Left colon (tissue), 2 donors: ENCODE data around the gene SYNJ2BP. TPM values are rescaled to one million over a fixed set of nuclear protein-coding genes. Genes with fewer than 3 reads are reported as not detected.

Experiments used
- ATAC-seq: fragments of 200-7000 bp; cut with Tn5 transposase; one replicate; pipeline ENCODE4 v1.9.1; 2020; ENCODE audit warnings: mild to moderate bottlenecking, moderate library complexity
- DNase-seq, 2 donors: peaks; one replicate each; pipeline ENCODE4 v3.0.0-alpha.2; 2020
- intact Hi-C, 2 donors: fragments of 100-400 bp; cut with DNase I in 1 of 2; cut with micrococcal nuclease in 1 of 2; formaldehyde crosslinking; loops; one replicate each; pipeline versions ENCODE4 v1.11.2 to v1.14.0; 2022; cut with DNase I, micrococcal nuclease
- total RNA-seq, 2 donors: library from RNA; stranded (reverse); fragmentation: NEBNext Ultra II Directional; extraction: Animal tissue kit (Norgen Biotek cat#: 25700); gene quantifications; one replicate each; pipeline ENCODE4 v1.2.1, GENCODE V29; 2021
- donor health status: DM: no; HTN: no; CAD: no.
- donor health status: DM: yes; HTN: yes; CAD: no.

SYNJ2BP gene
- total RNA-seq, 2 donors from 2014 or later: 50.1 to 57.0 TPM

DNA sequence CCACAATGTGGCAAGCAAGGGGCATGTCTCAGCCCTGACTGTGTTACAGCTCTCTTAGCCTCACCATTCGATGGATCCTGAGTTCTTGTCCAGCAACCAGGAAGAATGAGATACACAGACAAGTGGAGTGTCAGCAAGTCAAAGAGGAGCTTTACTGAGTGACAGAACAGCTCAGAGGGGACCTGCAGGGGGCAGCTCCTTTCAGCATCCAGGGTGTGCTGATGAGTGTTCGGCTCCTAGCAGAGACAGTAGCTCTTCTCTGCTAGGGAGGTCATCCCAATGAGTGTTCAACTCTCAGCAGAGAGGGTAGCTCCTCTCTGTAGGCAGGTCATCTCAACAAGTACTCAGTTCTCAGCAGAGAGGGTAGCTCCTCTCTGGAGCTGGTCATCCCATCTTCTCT lies 19.1 kb downstream of the SYNJ2BP start:
- intact Hi-C loops: no loop called here
- ATAC-seq (no peak), DNase-seq (no peak)

DNA sequence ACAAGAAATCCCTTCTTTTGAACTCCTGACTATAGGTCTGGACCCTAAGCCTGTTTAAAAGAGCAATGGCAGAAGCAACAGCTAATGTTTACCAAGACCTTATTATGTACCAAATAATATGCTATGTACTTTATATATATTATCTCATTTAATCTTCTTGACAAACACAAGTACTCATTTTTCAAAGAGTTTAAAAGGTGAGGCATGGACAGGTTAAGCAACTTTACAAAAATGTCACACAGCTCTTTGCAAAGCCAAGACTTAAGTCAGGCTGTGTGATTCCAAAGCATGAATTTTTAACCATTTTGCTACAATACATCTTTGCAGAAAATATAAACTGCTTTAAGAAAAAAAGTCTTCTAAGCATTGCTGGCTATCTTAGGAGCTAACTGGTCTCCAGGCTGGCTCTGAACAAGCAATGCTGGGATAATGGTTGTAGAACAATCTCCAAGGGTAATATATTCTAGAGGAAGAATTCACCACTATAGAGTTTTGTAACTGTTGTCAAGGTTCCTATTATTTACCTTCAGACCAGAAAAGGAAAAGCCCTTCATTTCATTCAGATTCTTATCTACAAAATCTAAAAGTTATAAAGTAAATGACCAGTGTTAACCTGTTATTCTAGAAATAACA lies 22.1 kb downstream of the SYNJ2BP start:
- no peak for DNase-seq
- intact Hi-C loops: no loop called here

DNA sequence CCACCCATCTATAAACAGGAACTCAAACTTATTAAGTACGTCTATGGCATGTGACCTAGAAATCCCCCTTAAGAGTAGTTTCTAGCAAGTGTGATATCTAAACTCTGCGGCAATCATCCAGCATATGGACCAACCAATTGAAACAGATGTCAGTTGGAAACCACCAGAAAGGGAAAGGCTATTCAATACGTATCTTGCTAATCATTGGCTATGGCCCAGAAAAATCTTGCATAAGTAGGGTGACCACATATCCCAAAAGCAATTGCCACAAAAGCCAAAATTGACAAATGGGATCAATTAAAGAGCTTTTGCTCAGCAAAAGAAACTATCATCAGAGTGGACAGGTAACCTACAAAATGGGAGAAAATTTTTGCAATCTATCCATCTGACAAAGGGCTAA lies 24.2 kb downstream of the SYNJ2BP start:
- no peak for ATAC-seq
- intact Hi-C loops: no loop called here

More for the DNA sequence above, 22.1 kb downstream of the SYNJ2BP start:
- ATAC-seq: no peak

DNA sequence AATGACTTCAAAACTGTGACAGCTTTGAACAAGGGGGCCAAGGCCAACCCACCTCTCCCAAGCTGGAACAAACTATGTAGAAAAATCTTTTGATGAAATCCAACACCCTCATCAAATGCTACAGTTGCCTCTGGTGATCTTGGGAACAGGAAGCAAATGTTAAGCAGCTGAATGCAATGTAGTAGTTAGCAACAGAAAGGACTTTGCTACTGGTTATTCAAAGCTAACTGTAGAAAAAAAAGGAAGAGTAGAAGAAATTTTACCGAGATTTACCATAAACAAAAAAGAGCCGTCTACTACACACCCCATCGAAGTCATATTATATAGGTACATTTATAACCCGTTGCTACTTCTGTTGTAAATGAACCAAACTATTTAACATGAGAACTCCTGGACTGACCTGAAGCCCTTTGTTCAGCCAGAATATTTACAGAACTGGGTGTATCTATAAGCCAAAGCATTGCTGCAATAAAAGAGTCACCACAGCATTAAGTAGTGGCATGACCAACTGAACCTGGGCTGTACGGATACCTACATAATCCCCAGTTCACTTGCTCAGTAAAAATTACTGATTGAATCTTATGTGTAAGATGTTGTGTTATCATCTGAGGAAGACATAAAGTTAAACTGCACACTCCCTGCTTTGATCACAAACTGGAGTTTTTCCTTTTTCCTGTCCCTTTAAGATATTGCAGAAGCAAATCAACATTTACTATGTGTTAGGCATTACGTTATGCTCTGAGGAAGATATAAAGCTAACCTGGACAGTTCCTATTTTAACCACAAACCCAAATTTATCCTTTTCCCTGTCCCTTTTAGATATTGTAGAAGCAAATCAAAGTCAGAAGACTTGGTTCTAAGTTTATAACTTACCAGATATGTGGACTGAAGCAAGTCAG lies 25.1 kb downstream of the SYNJ2BP start:
- ATAC-seq (peak; percentile 94), DNase-seq (no peak)
- intact Hi-C loops: no loop called here

More for the DNA sequence above, 24.2 kb downstream of the SYNJ2BP start:
- DNase-seq: no peak

DNA sequence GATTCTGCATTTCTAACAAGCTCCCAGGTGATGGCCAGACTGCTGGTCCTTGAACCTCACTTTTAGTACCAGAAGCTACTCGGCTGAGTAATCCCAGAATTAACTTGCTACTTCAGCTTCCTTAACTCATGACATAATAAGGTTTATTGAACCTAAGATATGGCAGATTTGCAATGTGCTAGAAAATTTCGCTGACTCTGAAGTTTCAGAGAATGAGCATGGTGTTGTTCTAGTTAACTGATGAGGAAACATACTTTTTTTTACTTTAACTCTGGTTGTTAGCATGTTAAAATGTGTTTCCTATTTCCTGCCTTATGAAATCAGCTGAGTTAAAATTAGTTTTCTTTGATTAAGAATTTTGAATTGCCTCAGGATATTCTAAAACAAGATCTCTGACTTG lies 34.4 kb downstream of the SYNJ2BP start:
- DNase-seq: no peak
- intact Hi-C loops: no loop called here
- no peak for ATAC-seq

DNA sequence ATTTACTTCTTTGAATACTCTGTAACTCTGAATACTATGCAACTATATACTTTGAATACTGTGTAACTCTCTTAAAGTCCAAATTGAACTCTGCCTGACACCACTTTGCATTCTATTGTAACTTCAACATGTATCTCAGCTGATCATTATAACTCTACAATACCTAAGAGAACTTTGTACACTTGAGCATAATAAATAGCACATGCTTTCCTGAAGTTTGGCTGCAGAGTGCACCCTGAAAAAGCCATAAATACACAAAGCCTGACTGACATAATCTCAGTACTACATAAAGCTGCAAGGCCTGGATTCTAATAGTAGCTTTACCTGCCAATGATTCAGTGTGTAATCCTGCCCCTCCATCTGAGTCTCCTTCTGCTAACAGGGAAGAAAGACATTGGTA lies 36.1 kb downstream of the SYNJ2BP start:
- intact Hi-C loops: no loop called here
- DNase-seq (no peak), ATAC-seq (peak; percentile 88)

DNA sequence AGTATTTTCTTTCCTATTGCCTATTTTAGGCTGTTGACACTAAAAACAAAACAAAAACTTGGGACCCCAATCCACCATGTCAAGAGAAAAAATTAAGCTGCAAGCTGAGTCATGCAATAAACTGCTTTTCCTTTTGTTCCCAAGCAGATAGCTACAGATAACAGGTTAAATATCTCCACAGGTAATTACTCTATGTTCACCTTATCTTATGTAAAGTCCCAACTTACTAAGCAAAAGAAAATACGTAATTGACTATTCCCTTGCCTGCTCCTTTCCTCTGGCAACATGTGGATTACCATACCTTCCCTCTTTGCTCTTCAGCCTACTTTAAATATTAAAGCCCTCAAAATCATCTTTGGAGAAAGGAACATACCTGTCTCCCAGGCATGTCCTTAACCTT lies 38.2 kb downstream of the SYNJ2BP start:
- ATAC-seq: peak; percentile 64
- no peak for DNase-seq
- intact Hi-C loops: no loop called here

Other genes with a start within 250 kb of the SYNJ2BP start
- gene SLC8A3, start 228.1 kb downstream of the SYNJ2BP start, total RNA-seq: under 1 TPM; 0.46 to 0.59 TPM
- 10 to 100 TPM; 35.5 to 39.9 TPM for gene COX16, start 57.4 kb downstream of the SYNJ2BP start, total RNA-seq
- gene ADAM21, start 35.1 kb upstream of the SYNJ2BP start, total RNA-seq: not detected
- under 1 TPM; 0.31 to 0.34 TPM for gene ADAM20, start 117.9 kb upstream of the SYNJ2BP start, total RNA-seq
- 10 to 100 TPM; 19.9 to 21.1 TPM for gene MED6, start 183.6 kb upstream of the SYNJ2BP start, total RNA-seq
- under 1 TPM; 0.34 to 0.73 TPM for gene TTC9, start 224.8 kb upstream of the SYNJ2BP start, total RNA-seq